Measurements from ENCODE around the gene RGS19.

RGS19 gene

GRCh38 chr20:64064145-64064698 lies 15.1 kb downstream of the RGS19 start:
- no peak for DNase-seq (ENCODE audit: low read depth, low spot score)
- no peak for TF ChIP-seq CTCF (IDR thresholded peaks at IDR 0.05; ENCODE audit: insufficient read depth, low read length, missing control alignments)
- POLR2A ChIA-PET = interaction anchor here (0.5 to 0.6 kb wide), 2 partner anchors 124 to 539 kb away, joined by 3 to 4 read pairs; no protein-coding TSS in a partner anchor
- peak overlapping the region; percentile 84 for H3K4me3 ChIP-seq (ENCODE audit: low read depth, low read length)
- CTCF ChIA-PET = interaction anchor here (0.6 to 1.9 kb wide), 6 partner anchors 17 to 56 kb away, joined by 3 to 10 read pairs (median 3); no protein-coding TSS in a partner anchor

GRCh38 chr20:64063389-64064144 lies 15.8 kb downstream of the RGS19 start:
- CTCF ChIA-PET = interaction anchor here (0.6 to 7.3 kb wide), 7 partner anchors 10 to 83 kb away, joined by 3 to 54 read pairs (median 4); partner anchors contain the start of gene LKAAEAR1
- TF ChIP-seq CTCF (IDR thresholded peaks at IDR 0.05; ENCODE audit: insufficient read depth, low read length, missing control alignments) = no peak
- H3K4me3 ChIP-seq (ENCODE audit: low read depth, low read length) = peak overlapping the region; percentile 84
- no peak for DNase-seq (ENCODE audit: low read depth, low spot score)
- POLR2A ChIA-PET = interaction anchor here (0.5 to 1.5 kb wide), 9 partner anchors 8 to 538 kb away, joined by 3 to 6 read pairs (median 3); no protein-coding TSS in a partner anchor

DNA sequence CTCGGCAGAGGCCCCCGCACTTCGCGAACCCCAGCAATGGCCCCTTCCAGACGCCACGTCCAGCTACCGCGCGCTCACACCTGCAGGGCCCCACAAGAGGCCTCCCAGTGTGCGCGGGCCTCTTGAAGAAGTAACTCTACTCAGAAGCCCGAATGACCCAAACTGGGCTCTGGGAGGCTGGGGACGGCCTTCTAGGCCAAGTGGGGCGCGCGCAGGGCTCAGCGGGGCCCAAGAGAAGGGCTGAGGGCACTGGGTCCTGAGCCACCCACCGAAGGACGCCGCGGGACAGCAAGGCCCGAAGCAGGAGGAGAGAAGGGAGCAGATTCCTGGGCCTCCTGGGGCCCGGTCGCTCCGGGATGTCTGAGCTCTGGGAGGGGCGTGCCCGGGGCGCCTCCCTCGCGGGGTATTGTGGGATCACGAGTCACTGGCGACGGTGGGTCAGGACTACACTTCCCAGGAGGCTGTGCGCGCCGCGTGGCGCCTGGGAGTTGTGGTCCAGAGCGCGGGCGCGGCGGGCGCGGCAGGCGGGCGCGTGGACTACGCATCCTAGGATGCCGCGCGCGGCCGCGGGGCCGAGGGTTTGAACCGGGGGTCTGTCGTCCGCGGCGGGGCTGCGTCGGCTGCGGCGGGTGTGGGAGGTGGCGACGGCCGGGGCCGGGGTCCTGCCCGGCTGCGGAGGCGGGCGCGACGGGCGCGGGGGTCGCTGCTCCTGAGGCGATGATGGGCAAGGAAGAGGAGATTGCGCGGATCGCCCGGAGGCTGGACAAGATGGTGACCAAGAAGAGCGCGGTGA lies 16.5 kb downstream of the RGS19 start, which contains the start of gene TCEA2:
TSS of gene TCEA2 (plus strand) at position 603 of the 793 bp plus-strand sequence. CDS start at position 718, 115 bp downstream.
- TF ChIP-seq CTCF (IDR thresholded peaks at IDR 0.05; ENCODE audit: insufficient read depth, low read length, missing control alignments) = no peak
- POLR2A ChIA-PET = interaction anchor here (0.6 to 1.5 kb wide), 8 partner anchors 8 to 322 kb away, joined by 3 to 6 read pairs (median 3); no protein-coding TSS in a partner anchor
- DNase-seq (ENCODE audit: low read depth, low spot score) = peak; percentile 68
- H3K4me3 ChIP-seq (ENCODE audit: low read depth, low read length) = peak within 1 kb of the TSS; percentile 84
- CTCF ChIA-PET = interaction anchor here (0.7 to 7.3 kb wide), 8 partner anchors 9 to 89 kb away, joined by 3 to 54 read pairs (median 4); partner anchors contain the start of gene LKAAEAR1

DNA sequence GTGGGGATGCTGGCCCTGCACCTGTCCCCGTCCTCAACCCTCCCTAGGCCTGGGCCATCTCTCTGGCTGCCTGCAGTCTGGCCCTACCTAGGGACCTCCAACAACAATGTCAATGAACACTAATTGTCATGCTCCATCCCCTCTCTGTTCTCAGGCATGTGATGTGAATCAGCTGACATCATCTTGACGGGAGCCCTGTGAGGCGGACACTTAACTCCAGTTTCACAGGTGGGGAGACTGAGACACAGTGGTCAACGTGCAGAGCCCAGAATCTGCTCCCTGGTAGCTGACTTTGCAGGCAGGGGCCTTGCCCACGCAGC lies 17.1 kb downstream of the RGS19 start:
- no peak for TF ChIP-seq CTCF (IDR thresholded peaks at IDR 0.05; ENCODE audit: insufficient read depth, low read length, missing control alignments)
- peak overlapping the region; percentile 66 for H3K4me3 ChIP-seq (ENCODE audit: low read depth, low read length)
- no peak for DNase-seq (ENCODE audit: low read depth, low spot score)
- CTCF ChIA-PET = interaction anchor here (0.7 to 7.3 kb wide), 9 partner anchors 9 to 88 kb away, joined by 3 to 54 read pairs (median 3); partner anchors contain the start of genes LKAAEAR1 and RGS19
- POLR2A ChIA-PET = interaction anchor here (0.6 to 1.5 kb wide), 6 partner anchors 8 to 57 kb away, joined by 3 to 6 read pairs (median 3); no protein-coding TSS in a partner anchor

GRCh38 chr20:64058536-64058935 lies 20.8 kb downstream of the RGS19 start:
- no peak for TF ChIP-seq CTCF (IDR thresholded peaks at IDR 0.05; ENCODE audit: insufficient read depth, low read length, missing control alignments)
- POLR2A ChIA-PET = no interaction called here
- H3K4me3 ChIP-seq (ENCODE audit: low read depth, low read length) = no peak overlapping the region
- CTCF ChIA-PET = interaction anchor here (0.8 to 7.3 kb wide), 7 partner anchors 8 to 78 kb away, joined by 3 to 54 read pairs (median 6); partner anchors contain the start of genes LKAAEAR1, PRPF6 and SAMD10
- no peak for DNase-seq (ENCODE audit: low read depth, low spot score)

Measured in AG04449 (cell line).